Smooth muscle cell (in vitro differentiated cells): ENCODE measurements around the gene TTC17. TPM values are rescaled to one million over a fixed set of nuclear protein-coding genes. Genes with fewer than 3 reads are reported as not detected.

Experiments used
- DNase-seq: peaks from one replicate; lab custom pipeline; 2025; ENCODE audit not compliant: unreplicated experiment; lab: John Stamatoyannopoulos, UW
- H2AFZ ChIP-seq: fragments of 200-600 bp; sonication (generic); 2 replicates; pipeline ENCODE4 v1.6.0; 2016; ENCODE audit warnings: antibody characterized with exemption, low read depth, mild to moderate bottlenecking
- H3F3A ChIP-seq: fragments of 200-600 bp; sonication (generic); 2 replicates; pipeline ENCODE4 v1.6.0; 2017; ENCODE audit warnings: antibody characterized with exemption, low read depth
- H3K27ac ChIP-seq: fragments of 200-600 bp; sonication (generic); 2 replicates; pipeline ENCODE4 v1.5.1; 2016; ENCODE audit warnings: low read depth, mild to moderate bottlenecking
- H3K27me3 ChIP-seq: fragments of 200-600 bp; sonication (generic); 2 replicates; pipeline ENCODE4 v1.6.1; 2016; ENCODE audit warnings: low read depth, mild to moderate bottlenecking
- H3K36me3 ChIP-seq: fragments of 200-600 bp; sonication (generic); 2 replicates; pipeline ENCODE4 v1.5.1; 2016; ENCODE audit warnings: low read depth
- H3K4me1 ChIP-seq: fragments of 200-600 bp; sonication (generic); 2 replicates; pipeline ENCODE4 v1.5.1; 2016; ENCODE audit warnings: low read depth
- H3K4me2 ChIP-seq: fragments of 200-600 bp; sonication (generic); 2 replicates; pipeline ENCODE4 v1.6.0; 2016; ENCODE audit warnings: mild to moderate bottlenecking
- H3K4me3 ChIP-seq: fragments of 200-600 bp; sonication (generic); 2 replicates; pipeline ENCODE4 v1.5.1; 2016; ENCODE audit warnings: mild to moderate bottlenecking
- H3K79me2 ChIP-seq: fragments of 200-600 bp; sonication (generic); 2 replicates; pipeline ENCODE4 v1.6.0; 2016; ENCODE audit warnings: low read depth, mild to moderate bottlenecking
- H3K9ac ChIP-seq: fragments of 200-600 bp; sonication (generic); 2 replicates; pipeline ENCODE4 v1.6.0; 2016; ENCODE audit warnings: low read depth
- H3K9me3 ChIP-seq: fragments of 200-600 bp; sonication (generic); replicated peaks from 2 replicates; pipeline ENCODE4 v1.5.1; 2016; ENCODE audit warnings: low read depth
- H4K20me1 ChIP-seq: fragments of 200-600 bp; sonication (generic); 2 replicates; pipeline ENCODE4 v1.6.0; 2016; ENCODE audit warnings: low read depth
- WGBS: methylation state at CpG from one replicate; pipeline ENCODE4 v1.1.7; 2016; ENCODE audit warnings: low lambda C conversion rate; 5-methylcytosine and 5-hydroxymethylcytosine counted together
- polyA plus RNA-seq: library from polyadenylated mRNA; unstranded; fragments of >200 nt; fragmentation: Nextera tagmentation; extraction: Ambion mirVana; gene quantifications from 2 replicates; pipeline ENCODE4 v1.2.1, GENCODE V29; 2016
- total RNA-seq: library from RNA; depleted of rRNA; stranded (reverse); fragments of >200 nt; gene quantifications from 2 replicates; pipeline ENCODE4 v1.2.3, GENCODE V29; 2014
- TF ChIP-seq, protein P1 (sequence below): fragments of 200-600 bp; sonication (generic); IDR thresholded peaks from 2 replicates; pipeline ENCODE4 v1.5.1; 2017; ENCODE audit warnings: borderline replicate concordance, mild to moderate bottlenecking, antibody characterized with exemption; ENCODE audit not compliant: insufficient read depth, poor library complexity, severe bottlenecking

The TTC17 gene
- total and polyA plus RNA-seq, 2 experiments from 2014 or later, result 35.9 to 113 TPM

DNA sequence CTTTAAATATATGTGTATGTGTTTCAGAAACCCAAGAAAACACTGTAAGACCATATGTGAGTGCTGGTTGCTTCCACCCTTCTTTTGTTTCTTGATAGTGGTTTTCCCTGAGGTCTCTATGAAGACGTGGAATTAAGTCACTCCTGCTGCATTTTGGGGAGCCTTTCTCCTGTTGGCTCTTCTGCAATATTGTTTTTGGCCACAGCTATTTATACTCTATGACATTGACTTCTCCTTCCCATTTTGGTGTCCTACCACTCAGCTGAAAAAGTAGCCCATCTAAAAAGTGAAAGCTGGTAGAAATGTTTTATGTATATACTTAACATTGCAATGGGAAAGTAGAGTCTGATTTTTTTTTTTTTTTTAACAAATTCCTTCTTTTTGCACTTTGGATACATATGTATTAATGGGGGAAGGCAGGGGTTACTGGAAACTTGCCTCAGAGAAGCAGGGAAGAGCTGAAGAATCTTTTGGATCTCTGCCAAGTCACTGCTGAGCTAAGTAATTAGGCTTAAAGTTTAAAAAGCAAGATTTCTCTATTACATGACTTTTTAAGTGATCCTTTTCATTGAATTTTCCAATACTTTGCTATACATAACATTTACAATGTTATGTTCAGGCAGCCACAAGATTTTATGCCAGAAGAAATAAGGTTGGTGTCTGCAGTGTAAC lies 1.8 kb downstream of the TTC17 start:
- no peak for DNase-seq
- no peak overlapping the region for H2AFZ ChIP-seq
- peak overlapping the region; percentile 93 for H3K4me3 ChIP-seq

DNA sequence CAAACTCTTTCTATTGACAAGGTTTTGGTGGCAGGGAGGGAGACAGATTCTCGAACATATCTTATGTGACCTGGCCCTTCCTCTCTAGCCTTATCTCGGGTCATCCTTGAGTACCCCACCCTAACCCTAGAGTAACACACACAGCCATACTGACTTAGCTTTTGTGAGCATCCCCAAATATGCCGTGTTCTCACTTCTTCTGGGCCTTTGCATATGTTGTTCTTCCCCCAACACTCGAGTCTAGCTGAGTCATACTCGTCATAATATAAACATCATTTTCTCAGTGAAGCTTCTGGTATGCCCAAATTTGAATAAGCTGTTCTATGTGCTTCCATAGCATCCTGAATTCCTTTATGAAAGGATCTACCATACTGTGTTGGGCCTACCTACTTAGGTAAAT lies 8.0 kb downstream of the TTC17 start:
- no peaks in the 10 kb centered on the region for H3K9me3 ChIP-seq
- H3K9ac ChIP-seq, result no peak overlapping the region
- peaks cover 96% of the 10 kb centered on the region for H4K20me1 ChIP-seq

More for the DNA sequence above, 1.8 kb downstream of the TTC17 start:
- TF ChIP-seq, protein P1, sequence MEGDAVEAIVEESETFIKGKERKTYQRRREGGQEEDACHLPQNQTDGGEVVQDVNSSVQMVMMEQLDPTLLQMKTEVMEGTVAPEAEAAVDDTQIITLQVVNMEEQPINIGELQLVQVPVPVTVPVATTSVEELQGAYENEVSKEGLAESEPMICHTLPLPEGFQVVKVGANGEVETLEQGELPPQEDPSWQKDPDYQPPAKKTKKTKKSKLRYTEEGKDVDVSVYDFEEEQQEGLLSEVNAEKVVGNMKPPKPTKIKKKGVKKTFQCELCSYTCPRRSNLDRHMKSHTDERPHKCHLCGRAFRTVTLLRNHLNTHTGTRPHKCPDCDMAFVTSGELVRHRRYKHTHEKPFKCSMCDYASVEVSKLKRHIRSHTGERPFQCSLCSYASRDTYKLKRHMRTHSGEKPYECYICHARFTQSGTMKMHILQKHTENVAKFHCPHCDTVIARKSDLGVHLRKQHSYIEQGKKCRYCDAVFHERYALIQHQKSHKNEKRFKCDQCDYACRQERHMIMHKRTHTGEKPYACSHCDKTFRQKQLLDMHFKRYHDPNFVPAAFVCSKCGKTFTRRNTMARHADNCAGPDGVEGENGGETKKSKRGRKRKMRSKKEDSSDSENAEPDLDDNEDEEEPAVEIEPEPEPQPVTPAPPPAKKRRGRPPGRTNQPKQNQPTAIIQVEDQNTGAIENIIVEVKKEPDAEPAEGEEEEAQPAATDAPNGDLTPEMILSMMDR, result no peak
- H3K79me2 ChIP-seq, result peaks cover 66% of the 10 kb centered on the region
- H3K4me1 ChIP-seq, result peaks cover 13% of the 10 kb centered on the region
- no peak overlapping the region for H3K9ac ChIP-seq
- no peaks in the 10 kb centered on the region for H3F3A ChIP-seq
- no peaks in the 10 kb centered on the region for H3K36me3 ChIP-seq
- WGBS, result 76% methylated on average over 1 of the region's 1 CpG
- no peaks in the 10 kb centered on the region for H3K9me3 ChIP-seq
- H3K4me2 ChIP-seq, result peak overlapping the region; percentile 91
- peaks cover 57% of the 10 kb centered on the region for H4K20me1 ChIP-seq
- H3K27ac ChIP-seq, result no peak overlapping the region
- no peaks in the 10 kb centered on the region for H3K27me3 ChIP-seq

DNA sequence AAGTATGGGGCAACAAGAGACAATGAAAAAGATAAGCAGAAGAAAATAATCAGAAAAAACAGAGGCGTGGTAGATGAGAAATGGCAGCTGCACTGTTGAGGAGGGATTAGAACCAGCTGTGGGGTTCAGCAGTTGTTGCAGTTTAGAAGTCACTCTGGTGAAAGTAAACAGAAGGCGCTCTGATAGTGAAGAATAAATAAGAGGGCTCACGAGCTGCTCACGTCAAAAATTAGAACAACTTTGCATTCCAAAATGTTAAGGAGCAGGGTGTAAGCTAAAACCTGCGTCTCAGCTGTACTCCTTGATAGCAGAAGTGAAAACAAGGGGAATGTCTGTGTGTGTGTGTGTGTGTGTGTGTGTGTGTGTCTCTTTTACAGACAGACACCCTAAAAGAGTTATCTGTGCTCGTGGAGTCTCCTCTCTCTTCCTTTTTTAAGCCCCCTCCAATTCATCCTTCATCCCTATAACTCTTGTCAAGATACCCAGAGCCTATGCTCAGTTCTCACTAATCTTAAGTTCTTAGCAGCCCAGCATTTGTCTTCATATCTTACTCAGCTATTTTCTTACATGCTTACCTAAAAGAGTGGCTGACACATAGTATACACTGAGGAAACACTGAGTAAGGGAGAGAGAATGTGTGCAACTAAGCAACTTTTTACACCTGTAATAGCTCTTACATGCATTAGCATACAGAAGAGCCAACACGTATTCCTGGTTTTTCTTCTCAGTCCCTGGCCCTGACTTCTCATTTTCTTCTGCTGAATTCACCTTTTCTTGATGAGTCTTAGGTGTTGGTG lies 8.9 kb downstream of the TTC17 start:
- no peaks in the 10 kb centered on the region for H3F3A ChIP-seq
- no peak for DNase-seq
- H3K9me3 ChIP-seq, result no peaks in the 10 kb centered on the region
- no peaks in the 10 kb centered on the region for H3K36me3 ChIP-seq
- H3K27me3 ChIP-seq, result no peaks in the 10 kb centered on the region
- no peak overlapping the region for H3K9ac ChIP-seq
- H3K4me3 ChIP-seq, result no peak overlapping the region
- H3K27ac ChIP-seq, result peak overlapping the region; percentile 58
- 72% methylated on average over 7 of the region's 7 CpGs for WGBS
- H3K4me1 ChIP-seq, result no peaks in the 10 kb centered on the region
- H4K20me1 ChIP-seq, result peaks cover 97% of the 10 kb centered on the region
- no peak overlapping the region for H3K4me2 ChIP-seq
- H2AFZ ChIP-seq, result no peak overlapping the region
- peaks cover 96% of the 10 kb centered on the region for H3K79me2 ChIP-seq
- TF ChIP-seq, protein P1, result no peak

More for the DNA sequence above, 8.0 kb downstream of the TTC17 start:
- no peak for DNase-seq
- 68% methylated on average over 5 of the region's 5 CpGs for WGBS
- H2AFZ ChIP-seq, result no peak overlapping the region
- no peaks in the 10 kb centered on the region for H3K36me3 ChIP-seq
- H3K4me1 ChIP-seq, result no peaks in the 10 kb centered on the region
- no peak overlapping the region for H3K4me2 ChIP-seq
- no peak overlapping the region for H3K4me3 ChIP-seq
- no peaks in the 10 kb centered on the region for H3F3A ChIP-seq
- TF ChIP-seq, protein P1, result no peak
- peaks cover 97% of the 10 kb centered on the region for H3K79me2 ChIP-seq
- no peaks in the 10 kb centered on the region for H3K27me3 ChIP-seq
- peak overlapping the region; percentile 58 for H3K27ac ChIP-seq
